GM23248 (cell line): Measurements from ENCODE around the gene SETD5. TPM values are rescaled to one million over a fixed set of nuclear protein-coding genes. Genes with fewer than 3 reads are reported as not detected.

Experiments used
- DNase-seq: peaks from one replicate; pipeline ENCODE4 v3.0.0-alpha.2; 2015
- H2AFZ ChIP-seq: fragments of 200-600 bp; sonication (generic); 2 replicates; pipeline ENCODE4 v1.6.1; 2016; ENCODE audit warnings: antibody characterized with exemption
- H3F3A ChIP-seq: fragments of 200-600 bp; sonication (generic); 2 replicates; pipeline ENCODE4 v1.6.1; 2016; ENCODE audit warnings: mild to moderate bottlenecking, antibody characterized with exemption, mixed run types; ENCODE audit not compliant: insufficient read depth
- H3K27ac ChIP-seq: fragments of 200-600 bp; sonication (generic); 2 replicates; pipeline ENCODE4 v1.5.1; 2016; ENCODE audit warnings: mild to moderate bottlenecking
- H3K27me3 ChIP-seq: fragments of 200-600 bp; sonication (generic); replicated peaks from 2 replicates; pipeline ENCODE4 v1.6.1; 2016; ENCODE audit warnings: mild to moderate bottlenecking; ENCODE audit not compliant: insufficient read depth
- H3K36me3 ChIP-seq: fragments of 200-600 bp; sonication (generic); 2 replicates; pipeline ENCODE4 v1.6.1; 2016; ENCODE audit warnings: low read depth, mild to moderate bottlenecking
- H3K4me1 ChIP-seq: fragments of 200-600 bp; sonication (generic); 2 replicates; pipeline ENCODE4 v1.6.1; 2016; ENCODE audit warnings: mild to moderate bottlenecking; ENCODE audit not compliant: insufficient read depth
- H3K4me2 ChIP-seq: fragments of 200-600 bp; sonication (generic); one replicate; pipeline ENCODE4 v1.6.1; 2016; ENCODE audit warnings: mild to moderate bottlenecking; ENCODE audit not compliant: unreplicated experiment
- H3K4me3 ChIP-seq: fragments of 200-600 bp; sonication (generic); 2 replicates; pipeline ENCODE4 v1.5.1; 2016; ENCODE audit warnings: mild to moderate bottlenecking
- H3K79me2 ChIP-seq: fragments of 200-600 bp; sonication (generic); 2 replicates; pipeline ENCODE4 v1.6.1; 2016; ENCODE audit warnings: mild to moderate bottlenecking; ENCODE audit not compliant: insufficient read depth
- H3K9ac ChIP-seq: fragments of 200-600 bp; sonication (generic); 2 replicates; pipeline ENCODE4 v1.6.1; 2016; ENCODE audit warnings: mild to moderate bottlenecking
- H3K9me2 ChIP-seq: fragments of 200-600 bp; sonication (generic); 2 replicates; pipeline ENCODE4 v1.6.1; 2016; ENCODE audit warnings: mixed run types, mild to moderate bottlenecking, moderate library complexity; ENCODE audit not compliant: insufficient read depth
- H3K9me3 ChIP-seq: fragments of 200-600 bp; sonication (generic); one replicate; pipeline ENCODE4 v1.6.1; 2017; ENCODE audit warnings: low read depth
- H4K20me1 ChIP-seq: fragments of 200-600 bp; sonication (generic); 2 replicates; pipeline ENCODE4 v1.6.0; 2016; ENCODE audit not compliant: insufficient read depth
- EZH2 ChIP-seq: fragments of 200-600 bp; sonication (generic); IDR thresholded peaks from 2 replicates; pipeline ENCODE4 v1.6.1; 2018; ENCODE audit warnings: antibody characterized with exemption, mild to moderate bottlenecking; ENCODE audit not compliant: insufficient read depth, poor library complexity, severe bottlenecking
- EZH2phosphoT487 ChIP-seq: fragments of 200-600 bp; sonication (generic); IDR thresholded peaks from 2 replicates; pipeline ENCODE4 v1.6.1; 2018; ENCODE audit warnings: antibody characterized with exemption, moderate library complexity, mild to moderate bottlenecking, low read depth; ENCODE audit not compliant: insufficient read depth
- WGBS, 2 experiments: methylation state at CpG; one replicate each; pipeline ENCODE4 v1.1.6; 2015 to 2017; ENCODE audit warnings: low lambda C conversion rate in 2 of 2, low coverage in 1 of 2; ENCODE audit errors: missing lambda C conversion rate in 2 of 2; 5-methylcytosine and 5-hydroxymethylcytosine counted together
- in situ Hi-C: fragments of 300-500 bp; cut with MboI; formaldehyde crosslinking; loops from 2 replicates; pipeline ENCODE4 v1.15.0; 2020
- polyA plus RNA-seq: library from polyadenylated mRNA; unstranded; fragments of >200 nt; fragmentation: Nextera tagmentation; extraction: Ambion mirVana; gene quantifications from 2 replicates; pipeline ENCODE4 v1.2.1, GENCODE V29; 2016
- total RNA-seq: library from RNA; depleted of rRNA; stranded (reverse); fragments of >200 nt; shearing (Covaris generic); gene quantifications from 2 replicates; pipeline ENCODE4 v1.2.3, GENCODE V29; 2014

The SETD5 gene
- total and polyA plus RNA-seq, 2 experiments from 2014 or later: 35.0 to 45.0 TPM

- in situ Hi-C loops: no loop called here
- Histone ChIP-seq H3K9me2 (no peaks in the 10 kb centered on the region), H2AFZ (no peak overlapping the region), H3K4me2 (no peak overlapping the region), H3K27ac (peak overlapping the region; percentile 44), H3K4me1 (peaks cover 20% of the 10 kb centered on the region), H3F3A (peaks cover 91% of the 10 kb centered on the region), H4K20me1 (0 out of 2 replicates have a peak, but pooled peaks cover 3% of the 10 kb centered on the region), H3K36me3 (peaks cover 59% of the 10 kb centered on the region), H3K27me3 (no peaks in the 10 kb centered on the region), H3K9me3 (no peaks in the 10 kb centered on the region), H3K4me3 (no peak overlapping the region), H3K79me2 (peaks cover 33% of the 10 kb centered on the region), H3K9ac (no peak overlapping the region)
- peak; percentile 57 for DNase-seq
- no peak for TF ChIP-seq EZH2
- no peak for TF ChIP-seq EZH2phosphoT487
- 85 to 88% methylated on average over 13 of the region's 13 CpGs for WGBS, 2 experiments
Observed at GRCh38 chr3:9384141-9384828, 13.1 kb upstream of the SETD5 start.

DNA sequence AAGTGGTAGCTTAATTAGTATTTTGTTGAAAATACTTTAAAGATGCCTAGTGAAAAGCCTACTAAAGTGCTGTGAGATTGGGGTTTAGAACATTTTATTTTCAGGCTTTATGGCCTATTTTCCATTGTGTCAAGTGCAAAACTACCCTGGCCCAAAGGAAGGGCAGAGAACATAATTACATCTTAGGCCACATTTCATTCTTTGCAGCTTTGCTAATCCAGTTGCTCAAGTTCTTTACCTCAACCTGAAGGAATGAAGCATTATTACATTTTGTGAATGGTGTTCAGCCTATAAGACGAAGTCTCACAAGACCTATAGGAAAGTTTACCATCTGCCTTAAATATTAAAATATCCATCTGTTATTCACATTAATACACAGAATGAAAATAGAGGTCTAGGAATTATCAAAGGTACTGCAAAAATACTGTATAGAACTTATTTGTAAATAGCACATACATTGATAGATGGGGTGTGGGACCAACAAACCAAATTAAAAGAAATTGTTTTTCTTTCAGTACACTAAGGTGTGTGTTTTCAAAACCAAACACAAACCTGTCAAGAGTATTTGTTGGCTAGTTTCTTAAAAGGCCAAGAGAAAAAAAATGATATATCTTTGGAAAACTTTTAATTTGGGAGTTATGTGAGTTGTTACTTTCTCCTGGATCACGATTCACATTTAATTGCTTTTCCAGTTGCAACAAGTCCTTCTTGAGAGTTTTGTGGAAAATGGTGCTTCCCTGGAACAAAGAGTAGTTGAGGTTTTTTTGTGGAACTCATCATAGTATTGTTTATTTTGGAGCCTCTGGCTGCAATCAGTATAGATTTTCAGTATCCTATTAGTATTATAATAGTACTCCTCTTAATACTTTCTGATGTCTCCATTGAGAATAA, 12.0 kb upstream of the SETD5 start:
- H3K4me2 ChIP-seq: no peak overlapping the region
- H3K27ac ChIP-seq: peak overlapping the region; percentile 44
- H3K27me3 ChIP-seq: no peaks in the 10 kb centered on the region
- no peaks in the 10 kb centered on the region for H3K9me2 ChIP-seq
- in situ Hi-C loops: no loop called here
- no peak overlapping the region for H2AFZ ChIP-seq
- H3K4me3 ChIP-seq: no peak overlapping the region
- no peaks in the 10 kb centered on the region for H3K9me3 ChIP-seq
- no peak for DNase-seq
- no peak overlapping the region for H3K9ac ChIP-seq
- H3K36me3 ChIP-seq: peaks cover 71% of the 10 kb centered on the region
- peaks cover 20% of the 10 kb centered on the region for H3K4me1 ChIP-seq
- peaks cover 7% of the 10 kb centered on the region; the same call in 1 of the 2 replicates for H4K20me1 ChIP-seq
- H3F3A ChIP-seq: peaks cover 88% of the 10 kb centered on the region
- WGBS, 2 experiments: 93 to 95% methylated on average over 2 of the region's 2 CpGs
- peaks cover 44% of the 10 kb centered on the region for H3K79me2 ChIP-seq
- TF ChIP-seq EZH2 (no peak), EZH2phosphoT487 (no peak)

- Histone ChIP-seq H3K27ac (peak overlapping the region; percentile 15), H3K36me3 (peaks cover 73% of the 10 kb centered on the region), H3F3A (peaks cover 91% of the 10 kb centered on the region), H3K9me2 (no peaks in the 10 kb centered on the region), H3K4me1 (peaks cover 20% of the 10 kb centered on the region), H3K4me2 (no peak overlapping the region), H3K79me2 (peaks cover 51% of the 10 kb centered on the region), H3K9me3 (no peaks in the 10 kb centered on the region), H2AFZ (no peak overlapping the region), H4K20me1 (peaks cover 10% of the 10 kb centered on the region; the same call in 1 of the 2 replicates), H3K27me3 (no peaks in the 10 kb centered on the region), H3K4me3 (no peak overlapping the region), H3K9ac (no peak overlapping the region)
- in situ Hi-C loops: no loop called here
- no peak for TF ChIP-seq EZH2phosphoT487
- no peak for TF ChIP-seq EZH2
- DNase-seq: no peak
- WGBS, 2 experiments: 58 to 65% methylated on average over 3 of the region's 3 CpGs
Observed at GRCh38 chr3:9386078-9386459, 11.3 kb upstream of the SETD5 start.

GRCh38 chr3:9386501-9387321, 10.7 kb upstream of the SETD5 start:
- Histone ChIP-seq H3K9ac (0 out of 2 replicates have a peak overlapping the region, but pooled peaks have one; percentile 7), H3K9me3 (no peaks in the 10 kb centered on the region), H3K27ac (peak overlapping the region; percentile 38), H3K4me3 (no peak overlapping the region), H3K36me3 (peaks cover 76% of the 10 kb centered on the region), H3K4me2 (no peak overlapping the region), H2AFZ (no peak overlapping the region), H3K79me2 (peaks cover 57% of the 10 kb centered on the region), H3K27me3 (no peaks in the 10 kb centered on the region), H3F3A (peaks cover 92% of the 10 kb centered on the region), H3K9me2 (no peaks in the 10 kb centered on the region), H4K20me1 (peaks cover 13% of the 10 kb centered on the region; the same call in 1 of the 2 replicates), H3K4me1 (peaks cover 21% of the 10 kb centered on the region)
- DNase-seq: no peak
- in situ Hi-C loops: no loop called here
- no peak for TF ChIP-seq EZH2
- TF ChIP-seq EZH2phosphoT487: no peak
- 11 to 13% methylated on average over 1 of the region's 1 CpG for WGBS, 2 experiments
